Ishikawa (cell line): ENCODE data around the gene CFAP46.

Experiments used
- EP300 ChIP-seq: IDR thresholded peaks from 2 replicates; pipeline ENCODE4 v1.6.1; 2012; ENCODE audit warnings: borderline replicate concordance
- TF ChIP-seq, protein P1 (sequence below): IDR thresholded peaks from 2 replicates; pipeline ENCODE4 v1.6.1; 2012

DNA sequence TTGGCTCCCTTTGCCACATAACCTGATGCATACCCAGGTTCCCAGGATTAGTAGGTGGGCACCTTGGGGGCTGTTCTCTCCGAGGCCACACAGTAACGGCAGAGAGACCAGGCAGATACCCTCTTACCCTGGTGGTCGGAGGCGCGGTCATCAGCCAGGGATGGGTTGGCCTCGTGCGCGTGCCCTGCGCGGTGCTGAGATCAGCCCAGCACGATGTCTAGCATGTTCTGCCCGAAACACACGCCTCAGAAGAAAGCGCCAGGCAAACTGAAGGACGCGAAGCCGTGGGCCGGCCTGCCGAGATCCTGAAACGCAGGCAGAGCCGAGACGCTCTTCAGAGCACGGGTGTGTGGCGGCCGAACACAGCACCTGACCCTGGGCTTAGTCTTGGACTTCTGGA is 34.7 kb upstream of the CFAP46 start:
- TF ChIP-seq EP300 = no peak
- TF ChIP-seq, protein P1, sequence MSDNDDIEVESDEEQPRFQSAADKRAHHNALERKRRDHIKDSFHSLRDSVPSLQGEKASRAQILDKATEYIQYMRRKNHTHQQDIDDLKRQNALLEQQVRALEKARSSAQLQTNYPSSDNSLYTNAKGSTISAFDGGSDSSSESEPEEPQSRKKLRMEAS = no peak
